T-helper 2 cell treated with Interferon-gamma antibody and Interleukin-4, amounts not matched to agents 5 μg/mL and 100 μg/mL, for 36 hours (primary cell): ENCODE measurements around the gene SLC35A3.
"Not testable (repeated sequence)": the region's sequence is repeated elsewhere in the genome, so short reads cannot be mapped to it uniquely, and the experiment has no call there.

Experiments used
- DNase-seq: peaks from one replicate; pipeline ENCODE4 v3.0.0; 2021; ENCODE audit warnings: low spot score
- H3K27ac Mint-ChIP-seq: one replicate; pipeline ENCODE4 v1.8.0; 2021; ENCODE audit warnings: mild to moderate bottlenecking, mixed read lengths
- H3K27me3 Mint-ChIP-seq: one replicate; pipeline ENCODE4 v1.8.0; 2021; ENCODE audit warnings: low read depth, mixed read lengths
- H3K36me3 Mint-ChIP-seq: one replicate; pipeline ENCODE4 v1.8.0; 2021; ENCODE audit warnings: low read depth, mixed read lengths
- H3K4me1 Mint-ChIP-seq: one replicate; pipeline ENCODE4 v1.8.0; 2021; ENCODE audit warnings: low read depth, mixed read lengths
- H3K4me3 Mint-ChIP-seq: one replicate; pipeline ENCODE4 v1.8.0; 2022; ENCODE audit warnings: mild to moderate bottlenecking, moderate library complexity, mixed read lengths
- H3K9me3 Mint-ChIP-seq: one replicate; pipeline ENCODE4 v1.8.0; 2021; ENCODE audit warnings: mixed read lengths

SLC35A3 gene

GRCh38 chr1:99960260-99960659 lies 9.5 kb upstream of the SLC35A3 start:
- DNase-seq, H3K4me1 Mint-ChIP-seq, H3K27ac Mint-ChIP-seq, H3K9me3 Mint-ChIP-seq, H3K27me3 Mint-ChIP-seq, H3K4me3 Mint-ChIP-seq, H3K36me3 Mint-ChIP-seq: not testable (repeated sequence)

DNA sequence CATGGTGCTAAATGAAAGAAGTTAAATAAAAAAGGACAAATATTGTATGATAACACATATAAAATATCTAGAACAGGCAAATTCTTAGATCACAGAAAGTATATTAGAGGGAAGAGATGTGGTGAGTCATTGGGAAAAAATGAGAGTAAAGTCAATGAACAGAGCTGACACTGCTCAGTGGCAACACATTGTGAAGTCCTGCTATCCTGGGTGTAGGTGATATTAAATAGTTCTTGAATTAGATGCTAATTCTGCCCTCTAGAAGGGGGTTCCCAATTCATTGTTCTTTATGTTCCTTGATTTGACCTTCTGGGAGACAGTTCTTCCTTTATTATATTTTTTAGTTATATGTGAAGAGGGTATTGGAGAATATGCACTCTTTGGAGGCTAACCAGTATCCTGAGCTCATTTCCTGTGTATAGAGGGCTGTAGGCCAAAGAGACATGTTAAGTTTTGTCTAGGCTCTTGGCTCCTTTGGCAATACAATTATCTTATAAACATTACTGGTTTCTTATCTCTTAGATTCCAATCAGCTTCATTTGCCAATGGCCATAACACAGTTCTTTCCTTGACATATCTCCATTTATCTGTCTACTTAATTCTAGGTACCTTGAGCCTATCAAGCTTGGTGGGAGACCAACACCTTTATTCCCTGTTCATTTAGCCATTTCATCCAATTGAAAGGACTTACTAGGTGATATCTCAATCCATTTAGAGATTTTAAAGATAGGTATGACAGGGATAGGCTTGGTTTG lies 6.6 kb upstream of the SLC35A3 start:
- H3K4me1 Mint-ChIP-seq = peaks cover 6% of the 10 kb centered on the region
- DNase-seq = no peak
- no peaks in the 10 kb centered on the region for H3K36me3 Mint-ChIP-seq
- H3K27me3 Mint-ChIP-seq = no peaks in the 10 kb centered on the region
- no peak overlapping the region for H3K4me3 Mint-ChIP-seq
- H3K27ac Mint-ChIP-seq = no peak overlapping the region
- no peaks in the 10 kb centered on the region for H3K9me3 Mint-ChIP-seq

DNA sequence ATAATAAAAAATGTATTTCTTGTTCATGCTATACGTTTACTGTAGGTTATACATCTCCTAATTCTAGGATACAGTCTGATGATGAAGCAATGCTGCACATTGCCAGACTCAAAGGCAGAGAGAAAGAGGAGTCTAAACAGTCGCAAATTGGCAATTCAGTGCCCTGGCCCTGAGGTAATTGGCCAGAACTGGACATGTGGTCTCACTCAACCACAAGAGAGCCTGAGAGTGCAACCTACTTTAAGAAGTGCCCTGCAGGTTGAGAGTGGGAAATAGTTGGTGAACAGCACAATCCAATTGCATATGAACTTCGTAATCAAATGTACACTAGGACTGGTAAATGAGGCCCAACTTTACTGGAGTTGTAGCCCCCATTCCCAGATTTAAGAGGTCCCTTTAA lies 5.0 kb upstream of the SLC35A3 start:
- Mint-ChIP-seq H3K27ac (no peak overlapping the region), H3K27me3 (no peaks in the 10 kb centered on the region), H3K4me1 (peaks cover 10% of the 10 kb centered on the region)

DNA sequence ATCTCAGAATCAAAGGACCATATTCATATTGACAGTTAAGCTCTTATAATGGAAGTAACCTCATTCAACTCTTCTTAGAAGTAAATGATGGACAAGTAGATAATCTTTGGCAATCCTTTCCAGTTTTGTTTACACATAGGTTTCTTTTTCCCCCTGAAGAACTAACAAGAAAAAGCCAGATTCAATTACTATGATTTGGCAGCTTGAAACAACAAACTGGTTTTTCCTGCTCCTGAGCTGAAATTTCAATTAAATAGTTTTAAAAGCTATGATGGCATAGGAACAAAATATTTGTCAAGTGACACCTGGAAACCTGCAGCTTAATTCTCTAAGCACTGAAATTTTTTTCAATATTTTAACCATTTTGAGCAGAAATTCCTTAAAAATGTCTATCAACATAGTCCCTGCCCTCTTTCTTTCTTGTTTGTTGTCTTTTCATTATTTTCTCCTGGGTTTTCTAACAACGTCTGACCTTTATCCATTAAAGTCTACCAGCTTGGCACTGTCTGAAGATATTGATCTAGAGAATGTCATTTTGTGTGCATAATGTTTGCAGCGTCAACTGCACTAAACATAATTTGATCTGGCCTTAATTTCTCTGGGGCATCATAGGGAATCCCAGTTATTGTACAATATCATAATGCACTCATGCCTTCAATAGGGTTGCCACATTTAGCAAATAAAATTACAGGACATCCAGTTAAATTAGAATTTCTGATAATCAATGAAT lies 4.0 kb upstream of the SLC35A3 start:
- Mint-ChIP-seq H3K9me3 (no peaks in the 10 kb centered on the region), H3K27me3 (no peaks in the 10 kb centered on the region)

More for the DNA sequence above, 5.0 kb upstream of the SLC35A3 start:
- Mint-ChIP-seq H3K4me3 (no peak overlapping the region), H3K9me3 (no peaks in the 10 kb centered on the region), H3K36me3 (no peaks in the 10 kb centered on the region)
- DNase-seq = no peak

GRCh38 chr1:99968214-99968613 lies 1.6 kb upstream of the SLC35A3 start:
- Mint-ChIP-seq H3K4me3 (peak overlapping the region; percentile 53), H3K27ac (no peak overlapping the region), H3K9me3 (no peaks in the 10 kb centered on the region), H3K27me3 (no peaks in the 10 kb centered on the region), H3K36me3 (peaks cover 2% of the 10 kb centered on the region), H3K4me1 (peaks cover 16% of the 10 kb centered on the region)
- no peak for DNase-seq

More for the DNA sequence above, 4.0 kb upstream of the SLC35A3 start:
- DNase-seq = no peak
- H3K4me3 Mint-ChIP-seq = no peak overlapping the region
- no peaks in the 10 kb centered on the region for H3K36me3 Mint-ChIP-seq
- peaks cover 13% of the 10 kb centered on the region for H3K4me1 Mint-ChIP-seq
- H3K27ac Mint-ChIP-seq = no peak overlapping the region

GRCh38 chr1:99969260-99969728 lies 502 bp upstream of the SLC35A3 start:
- peak overlapping the region; percentile 97 for H3K4me3 Mint-ChIP-seq
- no peaks in the 10 kb centered on the region for H3K9me3 Mint-ChIP-seq
- no peaks in the 10 kb centered on the region for H3K27me3 Mint-ChIP-seq
- peaks cover 2% of the 10 kb centered on the region for H3K36me3 Mint-ChIP-seq
- peak overlapping the region; percentile 72 for H3K27ac Mint-ChIP-seq
- no peak for DNase-seq
- H3K4me1 Mint-ChIP-seq = peaks cover 16% of the 10 kb centered on the region

DNA sequence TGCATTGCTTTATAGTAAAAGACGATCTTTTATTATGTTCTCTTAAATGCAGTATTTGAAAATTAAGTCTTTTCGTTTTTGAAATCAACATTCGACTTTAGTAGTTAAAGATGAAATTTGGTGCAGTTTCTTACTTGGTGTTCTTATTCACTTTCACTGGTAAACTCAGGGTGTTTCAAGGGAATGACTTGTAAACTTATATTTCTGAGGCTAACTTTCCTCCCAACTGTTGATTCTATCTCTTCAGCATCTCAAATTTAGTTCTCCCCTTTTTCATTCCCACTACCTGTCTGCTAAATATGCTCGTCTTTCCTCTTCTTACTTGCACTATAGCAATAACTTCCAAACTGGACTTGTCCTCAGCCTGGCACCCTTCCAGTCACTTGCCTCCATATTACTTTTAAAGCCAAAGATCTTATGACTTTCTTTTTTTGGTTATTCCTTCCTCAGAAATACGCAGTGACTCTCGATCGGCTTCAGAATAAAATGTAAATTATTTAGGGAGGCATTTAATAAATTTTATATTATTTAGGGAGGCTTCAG lies 988 bp downstream of the SLC35A3 start:
- DNase-seq = no peak
- H3K4me3 Mint-ChIP-seq = peak overlapping the region; percentile 97
- no peaks in the 10 kb centered on the region for H3K27me3 Mint-ChIP-seq
- H3K27ac Mint-ChIP-seq = peak overlapping the region; percentile 96
- no peaks in the 10 kb centered on the region for H3K9me3 Mint-ChIP-seq
- H3K36me3 Mint-ChIP-seq = peaks cover 6% of the 10 kb centered on the region
- peaks cover 15% of the 10 kb centered on the region for H3K4me1 Mint-ChIP-seq

- not testable (repeated sequence) for H3K9me3 Mint-ChIP-seq, DNase-seq, H3K27me3 Mint-ChIP-seq, H3K27ac Mint-ChIP-seq, H3K36me3 Mint-ChIP-seq
- Mint-ChIP-seq H3K4me3 (peak overlapping the region; percentile 67), H3K4me1 (peaks cover 15% of the 10 kb centered on the region)
Measured at GRCh38 chr1:99972066-99972465, 2.3 kb downstream of the SLC35A3 start.

DNA sequence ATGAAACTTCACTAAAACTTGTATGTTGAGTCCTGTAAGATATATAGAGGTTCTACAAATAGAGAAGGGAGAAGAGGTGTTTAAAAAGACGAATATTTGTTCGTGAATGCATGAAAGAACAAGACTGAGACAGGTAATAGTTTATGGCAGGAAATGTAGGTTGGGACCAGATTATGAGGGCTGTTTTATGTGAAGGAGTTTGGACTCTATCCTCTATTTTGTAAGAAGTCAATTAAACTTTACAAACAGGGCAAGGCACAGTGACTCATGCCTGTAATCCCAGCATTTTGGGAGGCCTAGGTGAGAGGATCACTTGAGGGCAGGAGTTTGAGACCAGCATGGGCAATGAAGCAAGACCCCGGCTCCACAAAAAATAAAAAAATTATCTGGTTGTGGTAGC lies 5.7 kb downstream of the SLC35A3 start:
- Mint-ChIP-seq H3K9me3 (no peaks in the 10 kb centered on the region), H3K4me1 (peaks cover 8% of the 10 kb centered on the region), H3K36me3 (peaks cover 6% of the 10 kb centered on the region), H3K27ac (no peak overlapping the region), H3K4me3 (no peak overlapping the region), H3K27me3 (no peaks in the 10 kb centered on the region)
- DNase-seq = no peak

DNA sequence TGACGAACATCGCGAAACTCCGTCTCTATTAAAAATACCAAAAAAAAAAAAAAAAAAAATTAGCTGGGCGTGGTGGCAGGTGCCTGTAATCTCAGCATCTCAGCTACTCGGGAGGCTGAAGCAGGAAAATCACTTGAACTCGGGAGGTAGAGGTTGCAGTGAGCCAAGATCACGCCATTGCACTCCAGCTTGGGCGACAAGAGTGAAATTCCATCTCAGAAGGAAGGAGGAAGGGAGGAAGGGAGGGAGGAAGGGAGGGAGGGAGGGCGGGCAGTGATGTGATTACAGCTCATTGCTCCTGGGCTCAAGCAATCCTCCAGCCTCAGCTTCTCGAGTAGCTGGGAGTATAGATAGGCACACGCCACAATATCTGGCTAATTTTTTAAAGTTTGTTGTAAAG lies 7.5 kb downstream of the SLC35A3 start:
- H3K9me3 Mint-ChIP-seq, H3K4me3 Mint-ChIP-seq, H3K27me3 Mint-ChIP-seq, H3K36me3 Mint-ChIP-seq, H3K27ac Mint-ChIP-seq, H3K4me1 Mint-ChIP-seq, DNase-seq: not testable (repeated sequence)

DNA sequence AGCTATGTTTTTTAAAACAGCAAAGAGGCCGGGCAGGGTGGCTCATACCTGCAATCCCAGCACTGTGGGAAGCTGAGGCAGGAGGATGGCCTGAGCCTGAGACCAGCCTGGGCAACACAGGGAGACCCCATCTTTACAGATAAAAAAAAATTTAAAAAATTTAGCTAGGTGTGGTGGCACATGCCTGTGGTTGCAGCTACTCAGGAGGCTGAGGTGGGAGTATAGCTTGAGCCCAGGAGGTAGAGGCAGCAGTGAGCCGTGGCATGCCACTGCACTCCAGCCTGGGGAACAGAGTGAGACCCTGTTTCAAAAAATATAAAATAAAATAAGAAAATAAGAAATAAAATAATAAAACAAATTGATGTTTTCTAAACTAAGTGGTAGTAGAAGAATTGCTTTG lies 8.4 kb downstream of the SLC35A3 start:
- H3K36me3 Mint-ChIP-seq = peaks cover 6% of the 10 kb centered on the region
- no peak for DNase-seq
- no peaks in the 10 kb centered on the region for H3K9me3 Mint-ChIP-seq
- no peak overlapping the region for H3K4me3 Mint-ChIP-seq
- no peaks in the 10 kb centered on the region for H3K27me3 Mint-ChIP-seq
- H3K4me1 Mint-ChIP-seq = peaks cover 3% of the 10 kb centered on the region
- no peak overlapping the region for H3K27ac Mint-ChIP-seq

DNA sequence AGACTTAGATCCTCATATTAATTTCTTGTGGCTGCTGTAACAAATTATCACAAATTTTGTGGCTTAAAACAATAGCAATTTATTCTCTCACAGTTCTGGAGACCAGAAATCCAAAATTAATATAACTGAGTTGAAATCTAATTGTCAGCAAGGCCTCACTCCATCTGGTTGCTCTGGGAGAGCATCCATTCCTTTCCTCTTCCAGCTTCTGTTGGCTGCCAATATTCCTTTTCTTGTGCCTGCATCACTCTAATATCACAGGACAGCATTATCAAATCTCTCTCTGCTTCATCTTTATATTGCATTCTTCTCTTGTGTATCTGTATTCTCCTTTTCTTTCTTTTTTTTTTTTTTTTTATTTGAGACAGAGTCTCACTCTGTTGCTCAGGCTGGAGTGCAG lies 9.3 kb downstream of the SLC35A3 start:
- H3K27me3 Mint-ChIP-seq = no peaks in the 10 kb centered on the region
- H3K4me1 Mint-ChIP-seq = peaks cover 3% of the 10 kb centered on the region
- H3K27ac Mint-ChIP-seq = no peak overlapping the region
- no peaks in the 10 kb centered on the region for H3K9me3 Mint-ChIP-seq
- DNase-seq = no peak
- H3K4me3 Mint-ChIP-seq = no peak overlapping the region
- H3K36me3 Mint-ChIP-seq = peaks cover 7% of the 10 kb centered on the region

DNA sequence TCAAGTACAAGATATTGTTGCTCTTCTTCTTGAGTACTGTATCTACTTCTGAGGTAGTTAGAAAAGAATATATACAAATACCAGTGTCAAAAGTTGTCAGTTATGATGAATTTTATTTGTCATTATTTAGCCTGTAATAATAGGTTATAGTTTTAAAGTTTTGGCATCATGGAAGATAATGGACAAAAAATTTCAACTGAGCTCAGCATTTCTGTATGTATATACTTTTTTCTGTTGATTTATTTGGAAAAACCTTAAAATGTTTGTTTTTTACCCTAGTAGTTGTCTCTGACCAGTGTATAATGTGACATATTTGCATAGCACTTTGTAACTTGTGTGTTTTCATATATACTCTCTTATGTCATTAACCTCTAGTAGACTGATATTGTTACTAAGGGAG lies 11.1 kb downstream of the SLC35A3 start:
- Mint-ChIP-seq H3K36me3 (peaks cover 18% of the 10 kb centered on the region), H3K27me3 (no peaks in the 10 kb centered on the region), H3K4me1 (peaks cover 4% of the 10 kb centered on the region), H3K27ac (no peak overlapping the region), H3K9me3 (peaks cover 7% of the 10 kb centered on the region), H3K4me3 (no peak overlapping the region)
- no peak for DNase-seq

DNA sequence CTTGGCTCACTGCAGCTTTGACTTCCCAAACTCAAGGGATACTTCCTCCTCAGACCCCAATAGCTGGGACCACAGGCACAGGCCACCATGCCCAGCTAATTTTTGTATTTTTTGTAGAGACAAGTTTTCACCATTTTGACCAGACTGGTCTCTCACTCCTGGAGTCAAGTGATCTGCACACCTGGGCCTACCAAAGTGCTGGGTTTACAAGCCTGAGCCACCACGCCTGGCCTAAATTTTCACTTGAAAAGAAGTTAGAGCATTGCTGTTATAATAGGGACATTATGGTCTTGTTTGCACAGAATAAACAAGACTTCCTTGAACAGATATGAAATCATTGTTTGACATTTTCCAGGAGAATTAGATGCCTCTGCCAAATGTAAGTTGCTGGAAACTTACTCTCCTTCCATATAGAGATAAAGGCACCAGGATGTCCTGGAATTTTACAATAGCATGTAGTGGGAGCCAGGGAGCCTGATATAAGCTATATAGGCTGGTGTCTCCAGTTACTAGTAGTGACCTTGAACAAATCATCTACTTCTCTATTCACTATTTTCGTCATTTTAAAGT lies 16.9 kb downstream of the SLC35A3 start:
- no peak for DNase-seq
- peaks cover 4% of the 10 kb centered on the region for H3K4me1 Mint-ChIP-seq
- no peak overlapping the region for H3K4me3 Mint-ChIP-seq
- H3K27me3 Mint-ChIP-seq = no peaks in the 10 kb centered on the region
- H3K36me3 Mint-ChIP-seq = peaks cover 34% of the 10 kb centered on the region
- no peak overlapping the region for H3K27ac Mint-ChIP-seq
- H3K9me3 Mint-ChIP-seq = peaks cover 13% of the 10 kb centered on the region
